Measurements from ENCODE around the gene PARP12. TPM values are rescaled to one million over a fixed set of nuclear protein-coding genes. Genes with fewer than 3 reads are reported as not detected.
A peak's percentile ranks its signal among the peaks of the same experiment; 100 is the strongest.

PARP12 gene
- total and polyA plus RNA-seq, 5 donors from 2014 or later = 30.1 to 258 (median 64.1) TPM

DNA sequence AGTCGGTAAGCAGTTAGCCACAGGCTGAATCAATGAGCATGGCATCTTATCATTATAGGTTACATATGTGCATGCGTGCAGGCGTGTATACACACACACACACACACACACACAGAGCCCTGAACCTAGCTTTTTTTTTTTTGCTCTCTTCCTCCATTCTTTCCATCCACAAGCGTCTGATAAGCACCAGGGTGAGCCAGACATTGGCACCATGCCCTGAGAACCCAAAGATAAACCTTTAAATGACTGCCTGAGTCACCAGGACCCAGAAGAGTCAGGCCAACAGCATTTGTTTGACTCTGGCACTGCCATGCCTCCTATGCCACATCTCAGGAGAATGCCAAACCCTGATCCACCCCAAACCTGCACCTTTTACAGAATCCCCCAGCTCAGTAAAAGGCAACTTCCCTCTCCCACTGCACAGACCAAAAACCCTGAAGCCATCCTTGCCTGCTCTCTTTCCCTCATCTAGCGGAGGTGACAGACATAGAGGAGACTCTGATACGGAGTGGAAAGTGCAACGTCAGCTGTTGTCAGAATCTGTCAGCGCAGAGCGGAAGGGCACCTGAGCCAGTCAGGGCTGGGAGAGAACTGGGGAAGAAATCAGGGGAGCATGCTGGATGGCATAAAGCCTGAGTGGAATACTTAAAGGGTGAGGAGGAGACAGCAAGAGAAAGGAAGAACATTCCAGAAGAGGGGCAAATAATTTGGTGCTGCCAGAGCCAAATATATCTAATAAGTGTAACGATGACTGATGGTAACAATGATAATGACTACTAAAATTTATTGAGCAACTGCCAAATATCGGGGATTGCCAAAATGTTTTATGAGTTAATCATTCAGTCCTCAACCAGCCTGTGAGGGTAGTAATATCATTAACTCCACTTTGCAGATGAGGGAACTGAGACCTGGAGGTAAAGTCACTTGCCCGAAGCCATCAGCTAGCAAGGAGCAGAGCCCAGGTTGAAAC is 3.2 kb downstream of the PARP12 start:
- Histone ChIP-seq H3K27me3 (ENCODE audit: control insufficient read depth, insufficient read depth, low read length) (no peaks in the 10 kb centered on the region), H3K9me3 (ENCODE audit: control insufficient read depth in 2 of 2, low read length in 2 of 2) (no peaks in the 10 kb centered on the region), H3K4me1 (ENCODE audit: control insufficient read depth, insufficient read depth, low read length, poor library complexity, severe bottlenecking) (peaks cover 61% of the 10 kb centered on the region), H3K36me3 (ENCODE audit: control insufficient read depth, insufficient read depth, low read length) (peaks cover 24% of the 10 kb centered on the region), H3K4me3 (ENCODE audit: low read depth, low read length) (peak overlapping the region; percentile 82), H3K27ac (ENCODE audit: insufficient read depth, low read length, poor library complexity, severe bottlenecking) (peak overlapping the region; percentile 91)
- ATAC-seq (ENCODE audit: low read depth in 2 of 2) = no peak
- peak overlapping the region; percentile 83 to 95 (median 91) for H3K27ac Mint-ChIP-seq
- DNase-seq = peak in 2 of 3 donors; percentile 28 to 58
- H3K36me3 Mint-ChIP-seq = peaks cover 25% of the 10 kb centered on the region
- H3K4me1 Mint-ChIP-seq = peaks cover 33 to 85% (median 54%) of the 10 kb centered on the region in 4 donors
- no peaks in the 10 kb centered on the region for H3K9me3 Mint-ChIP-seq
- no peaks in the 10 kb centered on the region for H3K27me3 Mint-ChIP-seq
- peak overlapping the region; percentile 81 to 95 (median 92) for H3K4me3 Mint-ChIP-seq

- peak overlapping the region; percentile 91 for H3K27ac ChIP-seq (ENCODE audit: insufficient read depth, low read length, poor library complexity, severe bottlenecking)
- peak overlapping the region; percentile 43 for H3K4me3 ChIP-seq (ENCODE audit: low read depth, low read length)
- H3K4me1 ChIP-seq (ENCODE audit: control insufficient read depth, insufficient read depth, low read length, poor library complexity, severe bottlenecking) = peaks cover 69% of the 10 kb centered on the region
- no peaks in the 10 kb centered on the region for H3K9me3 ChIP-seq (ENCODE audit: control insufficient read depth in 2 of 2, low read length in 2 of 2)
- peak overlapping the region; percentile 81 to 95 (median 92) for H3K4me3 Mint-ChIP-seq
- peak overlapping the region; percentile 74 to 91 (median 83) for H3K27ac Mint-ChIP-seq
- ATAC-seq (ENCODE audit: low read depth in 2 of 2) (no peak), DNase-seq (peak in 1 of 3 donors; percentile 65)
- H3K4me1 Mint-ChIP-seq = peaks cover 39 to 90% (median 64%) of the 10 kb centered on the region in 4 donors
- H3K27me3 Mint-ChIP-seq = no peaks in the 10 kb centered on the region
- H3K36me3 Mint-ChIP-seq = peaks cover 28% of the 10 kb centered on the region
- peaks cover 28% of the 10 kb centered on the region for H3K36me3 ChIP-seq (ENCODE audit: control insufficient read depth, insufficient read depth, low read length)
- no peaks in the 10 kb centered on the region for H3K9me3 Mint-ChIP-seq
- no peaks in the 10 kb centered on the region for H3K27me3 ChIP-seq (ENCODE audit: control insufficient read depth, insufficient read depth, low read length)
These were observed 4.2 kb downstream of the PARP12 start for GRCh38 chr7:140058517-140058916.

GRCh38 chr7:140057143-140057535 is 5.6 kb downstream of the PARP12 start:
- H3K36me3 ChIP-seq (ENCODE audit: control insufficient read depth, insufficient read depth, low read length) = peaks cover 32% of the 10 kb centered on the region
- H3K9me3 ChIP-seq (ENCODE audit: control insufficient read depth in 2 of 2, low read length in 2 of 2) = no peaks in the 10 kb centered on the region

DNA sequence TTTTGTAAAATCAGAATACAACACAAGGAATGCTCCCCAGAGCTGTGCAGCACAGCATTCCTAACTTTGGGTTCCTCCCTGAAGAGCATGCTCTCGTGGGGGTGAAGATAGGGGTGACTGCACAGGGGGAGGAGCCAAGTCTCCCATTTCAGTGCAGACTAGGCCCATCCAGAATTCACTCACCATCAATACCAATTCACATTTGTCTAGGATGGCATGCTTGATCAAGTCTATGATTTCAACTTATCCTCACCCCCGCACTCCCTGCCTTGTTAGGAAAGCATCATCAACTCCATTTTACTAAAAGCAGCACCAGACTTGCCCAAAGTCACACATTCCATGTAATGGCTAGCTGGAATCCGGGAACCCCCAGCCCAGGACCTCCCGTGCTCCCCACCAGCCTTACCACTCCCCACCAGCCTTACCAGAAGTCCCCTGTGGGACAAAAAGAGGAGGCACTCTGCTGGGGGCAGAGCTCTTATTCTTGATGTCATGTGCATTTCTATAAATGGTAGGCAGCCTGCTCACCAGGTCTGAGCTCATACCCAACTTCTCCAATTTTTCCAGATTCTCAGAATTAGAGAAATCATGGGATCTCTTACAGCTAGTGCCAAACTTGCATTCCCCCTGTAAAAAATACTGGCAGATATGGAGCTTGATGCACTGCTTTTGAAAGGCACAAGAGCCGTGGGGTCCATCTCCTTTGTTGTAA is 6.2 kb downstream of the PARP12 start:
- H3K36me3 Mint-ChIP-seq = peaks cover 40% of the 10 kb centered on the region
- DNase-seq (no peak), ATAC-seq (ENCODE audit: low read depth in 2 of 2) (no peak)
- peaks cover 51 to 91% (median 70%) of the 10 kb centered on the region in 4 donors for H3K4me1 Mint-ChIP-seq
- no peak overlapping the region for H3K27ac ChIP-seq (ENCODE audit: insufficient read depth, low read length, poor library complexity, severe bottlenecking)
- H3K27ac Mint-ChIP-seq = peak overlapping the region in 2 of 3 donors; percentile 26 to 83
- H3K9me3 Mint-ChIP-seq = no peaks in the 10 kb centered on the region
- no peaks in the 10 kb centered on the region for H3K27me3 Mint-ChIP-seq
- no peak overlapping the region for H3K4me3 ChIP-seq (ENCODE audit: low read depth, low read length)
- H3K36me3 ChIP-seq (ENCODE audit: control insufficient read depth, insufficient read depth, low read length) = peaks cover 37% of the 10 kb centered on the region
- no peaks in the 10 kb centered on the region for H3K9me3 ChIP-seq (ENCODE audit: control insufficient read depth in 2 of 2, low read length in 2 of 2)
- H3K4me3 Mint-ChIP-seq = peak overlapping the region in 2 of 4 donors; percentile 8 to 20
- no peaks in the 10 kb centered on the region for H3K27me3 ChIP-seq (ENCODE audit: control insufficient read depth, insufficient read depth, low read length)
- H3K4me1 ChIP-seq (ENCODE audit: control insufficient read depth, insufficient read depth, low read length, poor library complexity, severe bottlenecking) = peaks cover 60% of the 10 kb centered on the region

More at GRCh38 chr7:140057143-140057535, 5.6 kb downstream of the PARP12 start:
- H3K9me3 Mint-ChIP-seq = no peaks in the 10 kb centered on the region
- no peaks in the 10 kb centered on the region for H3K27me3 ChIP-seq (ENCODE audit: control insufficient read depth, insufficient read depth, low read length)
- H3K36me3 Mint-ChIP-seq = peaks cover 37% of the 10 kb centered on the region
- peaks cover 50 to 94% (median 71%) of the 10 kb centered on the region in 4 donors for H3K4me1 Mint-ChIP-seq
- ATAC-seq (ENCODE audit: low read depth in 2 of 2) (no peak), DNase-seq (no peak)
- peak overlapping the region in 2 of 3 donors; percentile 18 to 83 for H3K27ac Mint-ChIP-seq
- no peaks in the 10 kb centered on the region for H3K27me3 Mint-ChIP-seq
- peaks cover 64% of the 10 kb centered on the region for H3K4me1 ChIP-seq (ENCODE audit: control insufficient read depth, insufficient read depth, low read length, poor library complexity, severe bottlenecking)
- H3K4me3 ChIP-seq (ENCODE audit: low read depth, low read length) = no peak overlapping the region
- peak overlapping the region in 2 of 4 donors; percentile 8 to 20 for H3K4me3 Mint-ChIP-seq
- H3K27ac ChIP-seq (ENCODE audit: insufficient read depth, low read length, poor library complexity, severe bottlenecking) = no peak overlapping the region

- H3K4me1 Mint-ChIP-seq = peaks cover 49 to 84% (median 63%) of the 10 kb centered on the region in 4 donors
- H3K9me3 Mint-ChIP-seq = no peaks in the 10 kb centered on the region
- DNase-seq (no peak), ATAC-seq (ENCODE audit: low read depth in 2 of 2) (no peak)
- Histone ChIP-seq H3K27ac (ENCODE audit: insufficient read depth, low read length, poor library complexity, severe bottlenecking) (no peak overlapping the region), H3K4me3 (ENCODE audit: low read depth, low read length) (no peak overlapping the region), H3K36me3 (ENCODE audit: control insufficient read depth, insufficient read depth, low read length) (peaks cover 39% of the 10 kb centered on the region), H3K9me3 (ENCODE audit: control insufficient read depth in 2 of 2, low read length in 2 of 2) (no peaks in the 10 kb centered on the region), H3K27me3 (ENCODE audit: control insufficient read depth, insufficient read depth, low read length) (no peaks in the 10 kb centered on the region), H3K4me1 (ENCODE audit: control insufficient read depth, insufficient read depth, low read length, poor library complexity, severe bottlenecking) (peaks cover 52% of the 10 kb centered on the region)
- peak overlapping the region; percentile 21 to 45 (median 33) for H3K27ac Mint-ChIP-seq
- H3K36me3 Mint-ChIP-seq = peaks cover 41% of the 10 kb centered on the region
- H3K27me3 Mint-ChIP-seq = no peaks in the 10 kb centered on the region
- peak overlapping the region in 1 of 4 donors; percentile 80 for H3K4me3 Mint-ChIP-seq
These were observed 6.9 kb downstream of the PARP12 start for GRCh38 chr7:140055833-140056232.

DNA sequence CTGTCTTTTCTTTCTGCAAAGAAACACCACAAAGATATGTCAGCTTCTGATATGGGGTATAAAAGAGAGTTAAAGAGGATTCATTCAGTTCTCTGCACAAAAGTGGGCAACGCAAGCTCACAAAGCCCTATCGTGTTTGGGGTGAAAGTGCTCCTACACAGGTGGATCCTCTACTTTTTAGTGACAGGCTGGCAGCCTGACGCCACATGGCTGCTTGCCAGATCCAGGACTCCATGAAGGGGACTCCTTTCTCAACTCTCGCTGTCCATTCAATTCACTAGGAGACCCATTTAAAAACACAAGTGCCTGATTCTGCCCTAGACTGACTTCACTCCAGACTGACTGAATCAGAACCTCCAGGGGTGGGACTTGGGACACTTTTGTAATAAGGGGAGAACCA is 8.0 kb downstream of the PARP12 start:
- no peak for ATAC-seq (ENCODE audit: low read depth in 2 of 2)
- no peaks in the 10 kb centered on the region for H3K27me3 Mint-ChIP-seq
- Histone ChIP-seq H3K4me1 (ENCODE audit: control insufficient read depth, insufficient read depth, low read length, poor library complexity, severe bottlenecking) (peaks cover 41% of the 10 kb centered on the region), H3K36me3 (ENCODE audit: control insufficient read depth, insufficient read depth, low read length) (peaks cover 46% of the 10 kb centered on the region), H3K27ac (ENCODE audit: insufficient read depth, low read length, poor library complexity, severe bottlenecking) (no peak overlapping the region), H3K4me3 (ENCODE audit: low read depth, low read length) (peak overlapping the region; percentile 47), H3K9me3 (ENCODE audit: control insufficient read depth in 2 of 2, low read length in 2 of 2) (no peaks in the 10 kb centered on the region), H3K27me3 (ENCODE audit: control insufficient read depth, insufficient read depth, low read length) (no peaks in the 10 kb centered on the region)
- peaks cover 55 to 84% (median 63%) of the 10 kb centered on the region in 4 donors for H3K4me1 Mint-ChIP-seq
- H3K9me3 Mint-ChIP-seq = no peaks in the 10 kb centered on the region
- peak overlapping the region in 2 of 4 donors; percentile 7 to 80 for H3K4me3 Mint-ChIP-seq
- H3K36me3 Mint-ChIP-seq = peaks cover 52% of the 10 kb centered on the region
- DNase-seq = no peak
- peak overlapping the region in 2 of 3 donors; percentile 33 to 74 for H3K27ac Mint-ChIP-seq

GRCh38 chr7:140053812-140054539 is 8.8 kb downstream of the PARP12 start:
- peak; percentile 17 to 42 for ATAC-seq (ENCODE audit: low read depth in 2 of 2)
- peak overlapping the region; percentile 47 for H3K4me3 ChIP-seq (ENCODE audit: low read depth, low read length)
- H3K27ac Mint-ChIP-seq = peak overlapping the region; percentile 33 to 62 (median 48)

More at GRCh38 chr7:140053812-140054539, 8.8 kb downstream of the PARP12 start:
- Mint-ChIP-seq H3K9me3 (no peaks in the 10 kb centered on the region), H3K4me1 (peaks cover 49 to 83% (median 59%) of the 10 kb centered on the region in 4 donors), H3K27me3 (no peaks in the 10 kb centered on the region), H3K36me3 (peaks cover 54% of the 10 kb centered on the region), H3K4me3 (peak overlapping the region; percentile 15 to 71 (median 50))
- H3K27me3 ChIP-seq (ENCODE audit: control insufficient read depth, insufficient read depth, low read length) = no peaks in the 10 kb centered on the region
- peak overlapping the region; percentile 59 for H3K27ac ChIP-seq (ENCODE audit: insufficient read depth, low read length, poor library complexity, severe bottlenecking)
- peaks cover 34% of the 10 kb centered on the region for H3K4me1 ChIP-seq (ENCODE audit: control insufficient read depth, insufficient read depth, low read length, poor library complexity, severe bottlenecking)
- H3K36me3 ChIP-seq (ENCODE audit: control insufficient read depth, insufficient read depth, low read length) = peaks cover 52% of the 10 kb centered on the region
- peak in 1 of 3 donors; percentile 51 for DNase-seq
- no peaks in the 10 kb centered on the region for H3K9me3 ChIP-seq (ENCODE audit: control insufficient read depth in 2 of 2, low read length in 2 of 2)

All from CD4-positive, CD25-positive, alpha-beta regulatory T cell (primary cell).